ENCODE measurements around the gene HPS5.
"Not testable (repeated sequence)": the region's sequence is repeated elsewhere in the genome, so short reads cannot be mapped to it uniquely, and the experiment has no call there.

The HPS5 gene, protein sequence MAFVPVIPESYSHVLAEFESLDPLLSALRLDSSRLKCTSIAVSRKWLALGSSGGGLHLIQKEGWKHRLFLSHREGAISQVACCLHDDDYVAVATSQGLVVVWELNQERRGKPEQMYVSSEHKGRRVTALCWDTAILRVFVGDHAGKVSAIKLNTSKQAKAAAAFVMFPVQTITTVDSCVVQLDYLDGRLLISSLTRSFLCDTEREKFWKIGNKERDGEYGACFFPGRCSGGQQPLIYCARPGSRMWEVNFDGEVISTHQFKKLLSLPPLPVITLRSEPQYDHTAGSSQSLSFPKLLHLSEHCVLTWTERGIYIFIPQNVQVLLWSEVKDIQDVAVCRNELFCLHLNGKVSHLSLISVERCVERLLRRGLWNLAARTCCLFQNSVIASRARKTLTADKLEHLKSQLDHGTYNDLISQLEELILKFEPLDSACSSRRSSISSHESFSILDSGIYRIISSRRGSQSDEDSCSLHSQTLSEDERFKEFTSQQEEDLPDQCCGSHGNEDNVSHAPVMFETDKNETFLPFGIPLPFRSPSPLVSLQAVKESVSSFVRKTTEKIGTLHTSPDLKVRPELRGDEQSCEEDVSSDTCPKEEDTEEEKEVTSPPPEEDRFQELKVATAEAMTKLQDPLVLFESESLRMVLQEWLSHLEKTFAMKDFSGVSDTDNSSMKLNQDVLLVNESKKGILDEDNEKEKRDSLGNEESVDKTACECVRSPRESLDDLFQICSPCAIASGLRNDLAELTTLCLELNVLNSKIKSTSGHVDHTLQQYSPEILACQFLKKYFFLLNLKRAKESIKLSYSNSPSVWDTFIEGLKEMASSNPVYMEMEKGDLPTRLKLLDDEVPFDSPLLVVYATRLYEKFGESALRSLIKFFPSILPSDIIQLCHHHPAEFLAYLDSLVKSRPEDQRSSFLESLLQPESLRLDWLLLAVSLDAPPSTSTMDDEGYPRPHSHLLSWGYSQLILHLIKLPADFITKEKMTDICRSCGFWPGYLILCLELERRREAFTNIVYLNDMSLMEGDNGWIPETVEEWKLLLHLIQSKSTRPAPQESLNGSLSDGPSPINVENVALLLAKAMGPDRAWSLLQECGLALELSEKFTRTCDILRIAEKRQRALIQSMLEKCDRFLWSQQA

DNA sequence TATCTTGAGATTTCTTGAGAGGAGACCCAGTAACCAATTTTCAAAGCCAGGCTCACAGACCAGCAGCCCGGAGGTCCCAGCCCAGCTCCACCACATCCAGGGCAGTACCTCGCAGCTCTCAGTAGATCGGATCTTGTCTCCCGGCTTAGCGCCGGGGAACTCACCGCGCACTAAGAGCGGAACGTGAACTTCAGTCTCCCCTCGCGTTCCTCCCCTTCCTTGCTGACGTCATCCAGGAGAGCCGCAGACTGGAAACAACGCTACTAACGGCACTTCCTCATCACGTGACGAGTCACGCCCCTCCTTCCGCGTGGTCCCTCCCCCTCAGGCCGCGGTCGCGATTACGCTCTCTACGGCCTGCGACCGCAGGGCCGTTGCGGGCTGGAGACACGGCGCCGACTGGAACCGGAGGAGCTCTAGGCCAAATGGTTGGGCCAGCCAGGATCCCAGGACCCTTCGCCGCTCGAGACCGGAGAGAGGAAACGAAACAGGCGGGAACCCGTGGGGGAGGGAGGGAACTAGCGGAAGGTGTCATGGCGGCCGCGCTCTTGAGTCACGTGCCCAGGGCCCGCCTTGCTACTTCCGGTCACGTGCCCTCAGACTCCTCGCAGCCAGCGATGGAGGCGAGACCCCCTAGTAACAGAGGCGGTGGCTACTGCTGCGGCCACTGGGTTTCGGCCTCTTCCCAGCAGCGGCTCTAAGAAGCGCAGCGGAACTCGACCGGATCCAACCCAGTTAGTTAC lies at the start of gene HPS5, which contains the start of gene GTF2H1:
Gene HPS5, minus strand, starts transcription at position 172 of the 743 bp plus-strand sequence. CDS start 4,282 bp downstream, outside the sequence.
Gene GTF2H1, plus strand, starts transcription at position 599 of the 743 bp plus-strand sequence. CDS start 10,508 bp downstream, outside the sequence.
- DNase-seq (ENCODE audit: low read depth): peak; percentile 93
- peak within 1 kb of the TSS; percentile 96 for H3K4me3 ChIP-seq (ENCODE audit: low read depth, low read length)

GRCh38 chr11:18371279-18371678 lies 49.3 kb upstream of the HPS5 start:
- no peak for DNase-seq (ENCODE audit: low read depth)
- H3K4me3 ChIP-seq (ENCODE audit: low read depth, low read length): no peak overlapping the region

DNA sequence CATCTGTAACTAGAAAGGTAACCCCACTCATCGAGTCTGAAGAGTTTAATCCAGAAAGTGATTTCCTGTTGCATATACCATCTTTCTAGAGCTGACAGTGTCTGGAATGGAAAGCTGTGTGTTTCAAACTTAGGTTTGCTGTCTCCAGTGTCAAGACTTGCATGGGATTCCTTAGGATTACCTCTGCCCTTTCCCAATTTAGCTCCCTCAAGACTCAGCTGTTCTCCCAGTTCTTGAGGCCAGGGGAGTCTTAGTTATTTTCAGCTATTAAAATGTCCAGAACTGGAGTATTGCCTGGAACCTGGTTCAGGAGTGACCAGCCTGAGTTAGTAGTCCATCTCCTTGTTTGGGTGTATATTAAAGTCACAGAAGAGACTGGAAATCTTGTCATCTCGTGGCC lies 47.5 kb upstream of the HPS5 start:
- no peak overlapping the region for H3K4me3 ChIP-seq (ENCODE audit: low read depth, low read length)

GRCh38 chr11:18368221-18368620 lies 46.3 kb upstream of the HPS5 start:
- peak; percentile 9 for DNase-seq (ENCODE audit: low read depth)
- H3K4me3 ChIP-seq (ENCODE audit: low read depth, low read length): no peak overlapping the region

More for the DNA sequence above, 47.5 kb upstream of the HPS5 start:
- DNase-seq (ENCODE audit: low read depth): no peak

DNA sequence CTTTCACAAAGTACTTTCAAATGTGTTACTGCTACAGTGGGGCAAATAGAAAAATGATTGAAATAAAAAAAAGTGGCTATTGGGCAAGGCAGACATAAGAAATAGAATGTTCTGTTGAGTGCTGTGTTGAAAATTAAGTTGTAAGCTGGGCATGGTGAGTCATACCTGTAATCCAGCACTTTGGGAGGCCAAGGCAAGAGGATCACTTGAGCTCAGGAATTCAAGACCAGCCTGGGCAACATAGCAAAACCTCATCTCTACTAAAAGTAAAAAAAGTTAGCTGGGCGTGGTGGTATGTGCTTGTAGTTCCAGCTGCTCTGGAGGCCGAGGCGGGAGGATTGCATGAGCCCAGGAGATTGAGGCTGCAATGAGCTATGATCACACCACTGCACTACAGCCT lies 45.5 kb upstream of the HPS5 start:
- peak; percentile 6 for DNase-seq (ENCODE audit: low read depth)

GRCh38 chr11:18366286-18366685 lies 44.3 kb upstream of the HPS5 start:
- H3K4me3 ChIP-seq (ENCODE audit: low read depth, low read length): no peak overlapping the region
- DNase-seq (ENCODE audit: low read depth): no peak

More for the DNA sequence above, 45.5 kb upstream of the HPS5 start:
- no peak overlapping the region for H3K4me3 ChIP-seq (ENCODE audit: low read depth, low read length)

DNA sequence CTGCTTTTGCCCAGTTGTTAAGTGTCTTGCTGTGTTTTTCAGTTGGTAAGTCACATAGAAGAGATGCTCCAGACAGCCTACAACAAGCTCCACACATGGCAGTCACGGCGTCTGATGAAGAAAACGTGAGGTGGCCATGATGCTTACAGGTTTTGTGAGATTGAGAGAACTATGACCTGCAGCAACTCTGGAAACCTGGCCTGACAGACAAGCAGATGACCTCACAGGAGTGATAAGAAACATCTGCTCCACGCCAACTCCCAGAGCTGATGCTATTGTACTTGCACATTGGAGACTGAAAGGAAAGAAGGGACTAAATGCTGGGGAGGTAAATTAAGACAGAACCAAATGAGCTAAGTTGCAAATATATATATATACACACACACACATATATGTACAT lies 43.8 kb upstream of the HPS5 start:
- no peak overlapping the region for H3K4me3 ChIP-seq (ENCODE audit: low read depth, low read length)
- no peak for DNase-seq (ENCODE audit: low read depth)

DNA sequence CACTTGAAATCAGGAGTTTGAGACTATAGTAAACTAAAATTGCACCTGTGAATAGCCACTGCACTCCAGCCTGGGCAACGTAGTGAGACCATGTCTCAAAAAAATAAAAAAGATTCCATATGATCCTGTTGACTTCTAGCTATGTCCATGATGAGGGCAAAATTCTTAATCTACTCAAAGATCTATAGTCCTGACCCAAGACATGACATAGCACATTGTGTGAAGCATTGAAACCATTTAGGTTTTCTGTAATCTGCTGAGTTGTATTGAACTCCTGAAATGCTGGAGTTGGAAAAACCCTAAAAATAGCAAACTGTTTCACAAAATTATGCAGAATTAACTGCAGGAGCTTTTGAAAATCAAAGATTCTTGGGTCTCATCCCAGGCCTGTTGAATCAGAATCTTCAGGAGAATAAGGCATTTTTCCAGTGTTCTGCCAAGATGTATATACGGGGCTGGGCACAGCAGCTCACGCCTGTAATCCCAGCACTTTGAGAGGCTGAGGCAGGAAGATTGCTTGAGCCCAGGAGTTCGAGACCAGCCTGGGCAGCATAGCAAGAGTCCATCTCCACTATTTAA lies 42.6 kb upstream of the HPS5 start:
- H3K4me3 ChIP-seq (ENCODE audit: low read depth, low read length): no peak overlapping the region
- DNase-seq (ENCODE audit: low read depth): no peak

DNA sequence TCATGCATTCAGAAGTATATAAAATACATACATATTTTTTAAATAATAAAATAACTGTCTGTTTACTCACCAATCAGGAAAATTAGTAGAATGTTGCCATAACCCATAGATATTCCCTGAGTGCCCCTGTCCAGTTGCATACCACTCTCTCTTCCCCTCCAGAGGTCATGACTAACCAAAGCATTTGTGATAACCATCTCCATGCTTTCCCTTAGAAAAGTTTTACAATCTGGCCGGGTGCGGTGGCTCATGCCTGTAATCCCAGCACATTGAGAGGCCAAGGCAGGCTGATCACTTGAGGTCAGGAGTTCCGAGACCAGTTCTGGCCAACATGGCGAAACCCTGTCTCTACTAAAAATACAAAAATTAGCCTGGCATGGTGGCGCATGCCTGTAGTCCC lies 39.2 kb upstream of the HPS5 start:
- no peak overlapping the region for H3K4me3 ChIP-seq (ENCODE audit: low read depth, low read length)
- DNase-seq (ENCODE audit: low read depth): no peak

DNA sequence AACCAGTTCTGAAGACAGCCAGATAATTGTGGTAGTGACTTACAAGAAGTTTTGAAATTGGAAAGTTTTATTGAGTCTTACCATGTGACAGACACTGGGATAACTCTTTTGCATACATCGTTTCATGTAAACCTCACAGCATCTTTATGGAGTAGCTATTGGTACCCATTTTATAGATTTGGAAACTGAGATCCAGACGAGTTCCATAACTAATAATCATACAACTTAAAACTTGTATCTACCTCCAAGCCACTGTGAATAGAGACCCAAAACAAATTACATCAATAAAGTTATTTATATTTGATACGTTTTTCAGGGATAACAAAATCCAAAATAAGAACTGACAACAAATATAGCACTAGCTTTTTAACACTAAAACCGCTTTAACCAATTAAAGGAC lies 36.7 kb upstream of the HPS5 start:
- no peak for DNase-seq (ENCODE audit: low read depth)
- no peak overlapping the region for H3K4me3 ChIP-seq (ENCODE audit: low read depth, low read length)

DNA sequence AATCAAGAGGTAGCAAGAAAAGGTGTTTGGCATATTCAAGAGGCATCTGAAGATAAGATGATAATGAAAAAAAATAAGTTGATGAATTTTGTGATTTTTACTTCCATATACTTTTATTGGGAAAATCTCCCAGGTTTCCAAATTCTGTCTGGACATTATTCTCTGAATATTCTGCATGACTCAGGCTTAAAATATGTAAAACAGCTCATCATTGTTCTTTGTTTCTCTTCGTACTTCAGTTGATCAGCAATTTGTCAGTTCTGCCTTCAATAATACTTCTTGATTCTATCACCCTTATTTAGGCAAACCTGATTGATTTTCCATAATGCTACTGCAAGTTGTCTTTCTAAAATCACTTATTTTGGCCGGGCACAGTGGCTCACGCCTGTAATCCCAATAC lies 30.6 kb upstream of the HPS5 start:
- no peak overlapping the region for H3K4me3 ChIP-seq (ENCODE audit: low read depth, low read length)
- DNase-seq (ENCODE audit: low read depth): no peak

- H3K4me3 ChIP-seq (ENCODE audit: low read depth, low read length): no peak overlapping the region
- DNase-seq (ENCODE audit: low read depth): peak; percentile 36
Measured at GRCh38 chr11:18347471-18348125, 25.7 kb upstream of the HPS5 start.

DNA sequence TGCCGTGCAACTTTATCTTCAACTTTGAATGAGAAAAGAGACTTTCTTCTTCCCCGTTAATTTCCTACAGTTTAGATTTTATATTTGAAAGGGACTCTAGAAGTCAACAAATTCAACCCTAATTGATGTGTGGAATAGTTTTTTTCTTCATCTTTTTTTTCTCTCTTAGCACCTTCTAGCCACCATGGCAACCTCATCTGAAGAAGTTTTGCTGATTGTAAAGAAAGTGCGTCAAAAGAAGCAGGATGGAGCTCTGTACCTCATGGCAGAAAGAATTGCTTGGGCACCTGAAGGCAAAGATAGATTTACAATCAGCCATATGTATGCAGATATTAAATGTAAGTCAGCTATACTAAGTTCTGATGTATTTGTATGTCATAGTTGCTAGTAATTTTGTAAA lies 11.0 kb upstream of the HPS5 start:
- no peak overlapping the region for H3K4me3 ChIP-seq (ENCODE audit: low read depth, low read length)
- DNase-seq (ENCODE audit: low read depth): no peak

DNA sequence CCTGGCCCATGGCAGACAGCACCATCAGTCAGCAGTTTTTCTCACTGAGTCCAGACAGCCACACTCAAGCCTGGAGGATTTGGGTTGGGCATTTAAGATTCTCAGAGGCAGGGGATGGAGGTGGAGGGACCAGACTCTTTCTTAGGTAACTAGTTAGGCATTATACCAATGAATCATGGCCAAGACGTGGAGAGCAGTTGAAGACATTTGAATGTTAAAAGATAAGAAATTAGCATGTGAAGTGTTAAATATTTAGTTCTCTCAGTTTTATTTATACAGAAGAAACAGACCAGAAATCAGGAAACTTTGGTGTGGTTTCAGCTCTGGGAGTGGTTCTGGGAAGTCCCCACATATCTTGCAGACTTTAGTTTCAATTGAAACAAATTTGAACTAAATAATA lies 10.4 kb upstream of the HPS5 start:
- no peak for DNase-seq (ENCODE audit: low read depth)

GRCh38 chr11:18330921-18331320 lies 9.0 kb upstream of the HPS5 start:
- no peak for DNase-seq (ENCODE audit: low read depth)
- H3K4me3 ChIP-seq (ENCODE audit: low read depth, low read length): no peak overlapping the region

More for the DNA sequence above, 10.4 kb upstream of the HPS5 start:
- no peak overlapping the region for H3K4me3 ChIP-seq (ENCODE audit: low read depth, low read length)

DNA sequence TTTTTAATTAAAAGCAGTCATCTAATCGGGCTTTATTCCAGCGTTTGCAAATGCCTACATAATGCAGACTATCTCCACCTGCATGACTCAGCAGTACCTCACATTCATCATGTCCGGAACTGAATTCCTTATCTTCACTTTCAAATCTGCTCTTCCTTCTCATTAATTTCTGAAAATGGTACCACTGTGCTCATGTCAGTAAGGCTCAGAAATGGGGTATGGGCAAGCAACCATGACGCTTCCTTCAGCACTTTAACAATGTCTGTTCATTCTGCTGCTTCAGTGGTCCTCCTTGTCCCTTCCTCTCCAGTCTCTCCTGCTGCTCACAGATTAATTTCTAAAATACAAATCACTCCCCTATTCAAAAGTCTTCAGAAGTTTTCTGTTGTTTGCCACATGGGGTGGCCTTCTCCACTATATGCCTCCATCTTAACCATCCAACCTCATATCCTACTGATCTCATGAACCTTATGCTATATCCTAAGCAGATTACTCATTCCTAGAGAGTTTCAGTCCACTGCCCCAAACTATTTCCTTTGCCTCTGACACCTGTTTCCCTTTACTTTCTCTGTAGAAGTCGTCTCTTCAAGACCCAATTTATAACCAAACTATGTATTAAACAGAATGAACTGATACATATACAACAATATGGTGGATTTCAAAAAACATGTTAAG lies 7.4 kb upstream of the HPS5 start:
- DNase-seq (ENCODE audit: low read depth): no peak
- H3K4me3 ChIP-seq (ENCODE audit: low read depth, low read length): no peak overlapping the region

DNA sequence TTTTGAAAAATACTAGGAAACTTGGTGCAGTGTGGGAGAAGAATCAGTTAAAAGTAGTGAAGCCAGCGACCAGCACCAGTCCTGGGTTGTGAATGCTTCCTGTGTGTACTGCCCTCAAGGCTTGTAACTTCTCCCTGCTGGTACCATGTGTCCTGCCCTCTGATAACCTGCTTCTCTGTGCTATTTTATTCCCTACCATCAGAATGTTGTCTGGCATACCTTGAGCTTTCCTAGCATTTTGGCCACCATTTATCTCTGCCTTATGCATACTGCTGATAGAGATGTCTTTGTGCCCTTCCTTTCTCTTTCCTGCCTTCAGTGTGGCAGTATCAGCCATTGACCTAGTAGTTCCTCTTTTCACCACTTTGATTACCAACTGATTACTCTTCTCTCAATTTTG lies 2.4 kb upstream of the HPS5 start:
- no peak overlapping the region for H3K4me3 ChIP-seq (ENCODE audit: low read depth, low read length)
- DNase-seq (ENCODE audit: low read depth): no peak

DNA sequence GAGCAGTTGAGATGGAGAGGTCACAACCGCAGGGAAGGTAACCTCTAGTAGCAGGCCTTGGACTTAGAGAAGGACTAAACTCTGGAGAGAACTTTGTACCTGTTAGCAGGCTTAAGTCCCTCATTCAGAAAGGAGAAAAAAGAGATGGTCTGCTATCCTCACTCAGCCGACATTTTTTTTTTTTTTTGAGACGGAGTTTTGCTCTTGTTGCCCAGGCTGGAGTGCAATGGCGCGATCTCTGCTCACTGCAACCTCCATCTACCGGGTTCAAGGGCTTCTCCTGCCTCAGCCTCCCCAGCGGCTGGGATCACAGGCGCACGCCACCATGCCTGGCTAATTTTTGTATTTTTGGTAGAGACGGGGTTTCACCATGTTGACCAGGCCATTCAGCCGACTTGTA lies 1.9 kb upstream of the HPS5 start:
- H3K4me3 ChIP-seq (ENCODE audit: low read depth, low read length): not testable (repeated sequence)

More for the DNA sequence above, 1.9 kb upstream of the HPS5 start:
- DNase-seq (ENCODE audit: low read depth): not testable (repeated sequence)

Measured in skeletal muscle cell (primary cell).